Heart left ventricle (tissue), 13 donors: Measurements from ENCODE around the gene TYMP.

Experiments used
- POLR2A ChIP-seq, 2 donors: fragments of 450-650 bp; IDR thresholded peaks; one replicate each; pipeline ENCODE4 v1.6.1; 2017; ENCODE audit warnings: antibody characterized with exemption in 2 of 2, mild to moderate bottlenecking in 2 of 2, moderate library complexity in 2 of 2
- TF ChIP-seq, protein P1 (sequence below), 12 donors: fragments of 200-600 bp; sonication (generic) in 4 of 12; IDR thresholded peaks; one replicate each; pipeline versions ENCODE4 v1.5.0 to v1.8.0; 2018 to 2022; ENCODE audit warnings: antibody characterized with exemption in 12 of 12, mild to moderate bottlenecking in 5 of 12
- donor health status: ischemic (EF 13 %, LVEDD 7.1; RV severe dilation, severe dysfunction).
- donor health status: DM: no; HTN: yes; CAD: no.
- donor health status: DM: no; HTN: no; CAD: no.
- donor health status: ischemic (EF 25% LVEDD 6.9; RV normal size, moderate dysfunction).
- donor health status: ischemic (EF 25% LVEDD 5.7; RV mildly dilated, moderate dysfunction).
- donor health status: ischemic (EF 35%, LVEDD 5.7; RV mildly dilated, moderate dysfunction).
- donor health status: nonischemic (EF 11% LVEDD 7.7; RV severe dilation, severe dysfunction).
- donor health status: DM: yes; HTN: yes; CAD: no.
- donor health status: PGD.
- donor health status: ischemic (EF 29% LVEDD 5.4; RV normal size, mild dysfunction).
- donor health status: nonischemic (EF 23%, LVEDD 6.1; RV moderate dilation, normal function).

DNA sequence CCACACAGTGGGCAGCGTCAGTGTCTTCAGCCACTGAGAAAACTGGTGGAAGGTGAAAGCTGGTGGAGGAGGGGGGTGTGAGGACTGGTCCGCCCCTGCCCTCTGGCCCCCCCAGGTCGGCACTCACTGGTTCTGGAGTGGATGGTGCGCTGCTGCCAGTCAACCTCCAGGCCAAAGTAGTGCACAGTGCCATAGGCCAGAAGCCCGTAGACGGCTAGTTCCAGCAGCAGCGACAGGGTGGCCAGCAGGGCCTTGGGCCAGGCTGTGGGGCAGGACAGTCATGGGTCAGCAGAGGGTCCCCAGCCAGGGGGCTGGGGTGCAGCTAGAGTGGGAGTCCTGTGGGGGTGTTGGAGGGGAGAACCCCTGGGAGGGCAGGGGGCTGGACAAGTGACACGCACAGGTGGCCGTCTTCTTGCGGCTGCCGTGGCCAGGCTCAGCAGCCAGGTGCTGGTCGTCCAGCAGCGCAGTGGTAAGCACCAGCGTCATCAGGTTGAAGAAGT is 24.5 kb downstream of the TYMP start:
- no peak for TF ChIP-seq POLR2A (IDR thresholded peaks at IDR 0.05)
- TF ChIP-seq, protein P1, sequence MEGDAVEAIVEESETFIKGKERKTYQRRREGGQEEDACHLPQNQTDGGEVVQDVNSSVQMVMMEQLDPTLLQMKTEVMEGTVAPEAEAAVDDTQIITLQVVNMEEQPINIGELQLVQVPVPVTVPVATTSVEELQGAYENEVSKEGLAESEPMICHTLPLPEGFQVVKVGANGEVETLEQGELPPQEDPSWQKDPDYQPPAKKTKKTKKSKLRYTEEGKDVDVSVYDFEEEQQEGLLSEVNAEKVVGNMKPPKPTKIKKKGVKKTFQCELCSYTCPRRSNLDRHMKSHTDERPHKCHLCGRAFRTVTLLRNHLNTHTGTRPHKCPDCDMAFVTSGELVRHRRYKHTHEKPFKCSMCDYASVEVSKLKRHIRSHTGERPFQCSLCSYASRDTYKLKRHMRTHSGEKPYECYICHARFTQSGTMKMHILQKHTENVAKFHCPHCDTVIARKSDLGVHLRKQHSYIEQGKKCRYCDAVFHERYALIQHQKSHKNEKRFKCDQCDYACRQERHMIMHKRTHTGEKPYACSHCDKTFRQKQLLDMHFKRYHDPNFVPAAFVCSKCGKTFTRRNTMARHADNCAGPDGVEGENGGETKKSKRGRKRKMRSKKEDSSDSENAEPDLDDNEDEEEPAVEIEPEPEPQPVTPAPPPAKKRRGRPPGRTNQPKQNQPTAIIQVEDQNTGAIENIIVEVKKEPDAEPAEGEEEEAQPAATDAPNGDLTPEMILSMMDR (IDR thresholded peaks at IDR 0.05) = no peak
